Measurements from ENCODE around the gene CYP3A7.

DNA sequence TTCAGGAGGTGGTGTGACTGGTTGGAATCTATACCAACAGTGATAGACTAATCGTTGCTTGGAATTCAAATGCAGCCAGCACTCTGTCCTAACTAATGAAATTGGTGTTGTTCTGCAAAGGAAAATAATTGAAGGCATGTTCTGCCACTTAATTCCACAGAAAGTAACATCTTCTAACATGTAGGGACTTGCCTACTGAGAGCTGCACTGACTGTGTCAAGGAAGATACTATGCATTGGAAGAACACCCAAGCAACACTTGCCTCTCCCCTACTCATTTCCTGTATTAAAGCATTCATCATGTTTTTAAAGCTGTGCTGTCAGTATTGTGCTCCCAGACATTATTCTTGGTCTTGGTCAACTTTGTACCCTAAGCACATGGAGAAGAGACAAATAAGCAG is 2.7 kb upstream of the CYP3A7 start:
- TF ChIP-seq, protein P1, sequence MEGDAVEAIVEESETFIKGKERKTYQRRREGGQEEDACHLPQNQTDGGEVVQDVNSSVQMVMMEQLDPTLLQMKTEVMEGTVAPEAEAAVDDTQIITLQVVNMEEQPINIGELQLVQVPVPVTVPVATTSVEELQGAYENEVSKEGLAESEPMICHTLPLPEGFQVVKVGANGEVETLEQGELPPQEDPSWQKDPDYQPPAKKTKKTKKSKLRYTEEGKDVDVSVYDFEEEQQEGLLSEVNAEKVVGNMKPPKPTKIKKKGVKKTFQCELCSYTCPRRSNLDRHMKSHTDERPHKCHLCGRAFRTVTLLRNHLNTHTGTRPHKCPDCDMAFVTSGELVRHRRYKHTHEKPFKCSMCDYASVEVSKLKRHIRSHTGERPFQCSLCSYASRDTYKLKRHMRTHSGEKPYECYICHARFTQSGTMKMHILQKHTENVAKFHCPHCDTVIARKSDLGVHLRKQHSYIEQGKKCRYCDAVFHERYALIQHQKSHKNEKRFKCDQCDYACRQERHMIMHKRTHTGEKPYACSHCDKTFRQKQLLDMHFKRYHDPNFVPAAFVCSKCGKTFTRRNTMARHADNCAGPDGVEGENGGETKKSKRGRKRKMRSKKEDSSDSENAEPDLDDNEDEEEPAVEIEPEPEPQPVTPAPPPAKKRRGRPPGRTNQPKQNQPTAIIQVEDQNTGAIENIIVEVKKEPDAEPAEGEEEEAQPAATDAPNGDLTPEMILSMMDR (IDR thresholded peaks at IDR 0.05) = no peak
- TF ChIP-seq POLR2A (IDR thresholded peaks at IDR 0.05) = no peak
